Measurements from ENCODE around the gene THTPA.

Gene THTPA, protein sequence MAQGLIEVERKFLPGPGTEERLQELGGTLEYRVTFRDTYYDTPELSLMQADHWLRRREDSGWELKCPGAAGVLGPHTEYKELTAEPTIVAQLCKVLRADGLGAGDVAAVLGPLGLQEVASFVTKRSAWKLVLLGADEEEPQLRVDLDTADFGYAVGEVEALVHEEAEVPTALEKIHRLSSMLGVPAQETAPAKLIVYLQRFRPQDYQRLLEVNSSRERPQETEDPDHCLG

GRCh38 chr14:23555882-23556699 is at the start of gene THTPA:
Gene THTPA (plus strand): TSS chr14:23556271. CDS start chr14:23556758, 487 bp downstream.
- peak; percentile 96 for DNase-seq (ENCODE audit: low spot score)

DNA sequence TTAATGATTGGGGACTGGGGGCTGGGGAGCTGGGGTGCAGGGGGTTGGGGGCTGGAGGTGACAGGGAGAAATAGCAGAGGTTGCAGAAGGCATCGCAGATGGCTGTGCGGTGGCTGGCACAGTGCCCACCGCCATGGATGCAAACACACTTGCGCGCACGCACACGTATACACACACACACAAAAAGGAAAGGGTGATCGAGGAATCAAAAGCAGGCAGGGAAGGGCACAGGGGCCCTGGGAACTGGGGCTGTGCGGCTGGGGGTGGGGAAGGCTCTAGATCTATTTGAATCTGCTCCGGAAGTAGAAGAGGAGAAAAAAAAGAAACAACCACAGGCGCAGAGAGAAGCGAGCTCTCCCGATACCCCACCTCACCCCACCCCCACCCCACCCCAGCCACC is 43.9 kb upstream of the THTPA start:
- no peak for DNase-seq (ENCODE audit: low spot score)

- DNase-seq (ENCODE audit: low spot score), result no peak
These were observed 42.9 kb upstream of the THTPA start for GRCh38 chr14:23513005-23513817.

DNA sequence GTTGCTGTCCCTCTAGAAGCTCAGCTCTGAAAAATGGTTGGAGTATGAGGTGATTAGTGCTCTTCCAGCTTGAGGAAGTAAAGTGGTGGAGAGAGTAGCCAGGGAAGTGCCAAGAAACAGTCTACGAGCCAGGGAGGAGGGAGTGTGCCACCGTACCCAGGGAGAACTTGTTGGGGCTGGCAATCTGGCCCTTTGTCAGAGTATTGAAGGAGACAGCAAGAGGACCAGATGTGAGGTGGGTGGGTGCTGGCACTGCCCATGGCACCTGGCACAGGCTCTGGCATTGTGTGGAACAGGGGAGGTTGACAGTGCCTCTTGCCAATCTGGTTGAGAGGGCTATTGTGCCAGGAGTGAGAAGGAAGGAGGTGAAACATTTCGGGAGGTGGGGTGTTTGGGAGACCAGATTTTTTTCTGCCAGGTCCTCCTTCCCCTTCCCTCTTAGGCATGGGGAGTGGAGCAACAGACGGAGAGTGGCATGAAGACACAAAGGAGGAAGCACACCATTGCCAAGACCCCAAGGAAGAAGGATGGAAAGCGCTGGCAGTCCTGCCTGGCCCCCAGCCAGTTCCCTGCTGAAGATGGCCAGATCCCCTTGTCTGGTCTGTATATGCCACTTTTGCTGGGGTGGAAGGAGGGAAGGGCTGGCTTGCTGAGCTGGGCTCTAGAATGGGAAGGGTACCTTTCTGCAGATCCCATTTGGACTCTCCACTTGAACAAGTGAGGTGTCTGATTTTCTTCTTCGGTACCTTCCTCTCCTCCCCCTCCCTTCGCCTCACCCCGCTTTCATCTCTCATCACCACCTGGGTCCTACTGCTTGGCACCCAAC is 42.0 kb upstream of the THTPA start:
- no peak for DNase-seq (ENCODE audit: low spot score)

- DNase-seq (ENCODE audit: low spot score), result no peak
These were observed 41.5 kb upstream of the THTPA start for GRCh38 chr14:23514644-23514957.

GRCh38 chr14:23517650-23518326 is 38.3 kb upstream of the THTPA start:
- no peak for DNase-seq (ENCODE audit: low spot score)

- no peak for DNase-seq (ENCODE audit: low spot score)
These were observed 37.4 kb upstream of the THTPA start for GRCh38 chr14:23518709-23519108.

GRCh38 chr14:23520899-23521533 is 35.1 kb upstream of the THTPA start:
- no peak for DNase-seq (ENCODE audit: low spot score)

- no peak for DNase-seq (ENCODE audit: low spot score)
These were observed 34.1 kb upstream of the THTPA start for GRCh38 chr14:23521785-23522640.

DNA sequence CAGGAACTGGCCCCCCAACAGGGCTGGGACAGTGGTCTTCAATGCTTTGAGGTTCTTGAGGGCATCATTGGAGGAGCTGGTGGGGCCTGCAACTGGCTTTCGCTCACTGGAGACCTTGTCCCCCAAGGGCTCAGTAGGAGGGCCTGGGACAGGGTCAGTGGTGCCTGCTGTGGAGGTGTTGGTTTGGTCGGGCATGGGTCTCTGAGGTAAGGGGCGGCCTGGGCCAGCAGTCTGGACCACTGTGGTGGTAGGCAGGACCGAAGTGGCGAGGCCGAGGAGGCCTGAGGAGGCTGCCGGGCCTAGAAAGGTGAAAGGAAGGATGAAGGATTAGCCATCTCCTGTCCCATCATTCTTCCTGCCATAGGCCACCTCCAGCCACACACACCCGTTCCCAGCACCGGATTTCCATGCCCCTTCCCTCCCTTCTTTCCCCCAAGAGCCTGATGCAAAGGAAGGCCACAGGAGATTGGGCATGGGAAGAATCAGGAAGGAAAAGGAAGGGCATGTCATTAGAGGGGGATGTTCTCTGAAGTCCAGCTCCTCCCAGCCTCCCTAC is 33.4 kb upstream of the THTPA start:
- DNase-seq (ENCODE audit: low spot score), result no peak

DNA sequence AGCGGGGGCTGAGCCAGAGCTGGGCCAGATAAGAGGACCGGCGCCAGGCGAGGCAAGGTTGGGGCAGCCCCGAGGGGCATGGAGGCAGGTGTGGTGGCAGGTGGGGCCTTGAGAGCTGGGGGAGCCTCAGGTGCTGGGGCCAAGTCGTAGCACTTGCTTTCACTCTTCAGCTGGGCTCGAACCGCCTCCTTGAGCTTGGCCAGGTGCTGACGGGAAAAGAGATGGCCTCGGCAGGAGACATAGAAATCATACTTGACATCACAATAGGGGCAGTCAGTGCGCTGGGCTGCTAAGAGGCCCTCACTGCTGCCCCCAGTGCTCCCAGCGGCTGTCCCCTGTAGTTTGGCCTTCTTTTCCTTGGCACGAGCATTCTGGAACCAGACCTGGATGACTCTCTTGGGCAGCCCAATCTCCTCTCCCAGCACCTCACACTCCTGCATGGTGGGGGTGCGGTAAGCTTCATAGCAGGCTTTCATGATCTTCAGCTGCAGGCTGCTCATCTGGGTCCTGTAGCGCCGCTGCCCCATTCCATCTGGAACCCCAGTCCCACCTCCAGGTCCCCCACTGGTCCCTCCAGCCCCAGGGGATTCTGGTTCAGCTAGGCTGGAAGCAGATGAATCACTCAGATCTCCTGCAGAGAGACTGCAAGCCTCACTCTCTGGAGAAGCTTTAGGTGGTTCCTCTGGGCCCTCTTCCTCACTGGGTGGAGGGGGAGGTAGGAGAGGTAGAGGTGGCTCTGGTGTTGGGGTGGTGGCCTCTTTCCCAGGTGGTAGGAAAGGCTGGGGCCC is 32.6 kb upstream of the THTPA start:
- no peak for DNase-seq (ENCODE audit: low spot score)

DNA sequence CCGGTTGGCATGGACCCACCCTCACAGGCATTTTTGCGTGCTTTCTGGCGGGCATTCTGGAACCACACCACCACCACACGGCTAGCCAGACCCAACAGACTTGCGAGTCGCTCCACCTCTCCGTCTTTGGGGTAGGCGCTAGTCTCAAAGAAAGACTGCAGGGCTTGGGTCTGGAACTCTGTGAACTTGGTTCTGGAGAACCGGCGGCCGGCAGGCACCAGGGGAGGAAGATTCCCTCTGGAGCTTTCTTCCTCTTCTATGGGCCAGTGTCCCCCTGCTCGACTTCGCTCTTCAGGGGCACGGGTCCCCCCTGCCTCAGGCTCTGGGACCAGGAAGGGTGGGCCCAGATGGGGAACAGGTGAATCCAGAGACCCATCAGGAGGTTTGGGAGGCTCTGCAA is 31.1 kb upstream of the THTPA start:
- DNase-seq (ENCODE audit: low spot score), result no peak

GRCh38 chr14:23525611-23526010 is 30.5 kb upstream of the THTPA start:
- no peak for DNase-seq (ENCODE audit: low spot score)

DNA sequence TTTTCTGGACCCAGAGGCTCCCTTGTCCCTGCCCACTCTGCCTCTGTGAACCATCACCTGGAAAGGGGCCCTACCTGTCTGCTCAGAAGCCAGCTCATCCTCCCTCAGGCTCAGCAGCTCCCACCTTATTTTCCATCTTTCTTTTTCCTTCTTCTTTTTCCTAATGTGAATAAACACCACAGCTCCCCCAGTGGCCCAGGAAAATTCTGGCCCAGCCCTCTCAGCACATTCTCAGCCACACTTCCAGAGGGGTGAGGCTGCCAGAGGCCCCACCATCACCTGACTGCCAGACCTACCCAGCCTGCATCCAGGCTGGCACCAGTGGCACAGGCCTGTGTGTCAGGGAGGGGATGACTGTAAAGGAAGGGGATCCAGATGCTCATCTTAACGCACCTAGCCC is 27.5 kb upstream of the THTPA start:
- DNase-seq (ENCODE audit: low spot score), result no peak

GRCh38 chr14:23529016-23529415 is 27.1 kb upstream of the THTPA start:
- no peak for DNase-seq (ENCODE audit: low spot score)

- no peak for DNase-seq (ENCODE audit: low spot score)
These were observed 25.6 kb upstream of the THTPA start for GRCh38 chr14:23530375-23531055.

- no peak for DNase-seq (ENCODE audit: low spot score)
These were observed 24.7 kb upstream of the THTPA start for GRCh38 chr14:23531391-23531790.

- no peak for DNase-seq (ENCODE audit: low spot score)
These were observed 23.4 kb upstream of the THTPA start for GRCh38 chr14:23532658-23533057.
